ENCODE data around the gene ABCA4.

The ABCA4 gene

DNA sequence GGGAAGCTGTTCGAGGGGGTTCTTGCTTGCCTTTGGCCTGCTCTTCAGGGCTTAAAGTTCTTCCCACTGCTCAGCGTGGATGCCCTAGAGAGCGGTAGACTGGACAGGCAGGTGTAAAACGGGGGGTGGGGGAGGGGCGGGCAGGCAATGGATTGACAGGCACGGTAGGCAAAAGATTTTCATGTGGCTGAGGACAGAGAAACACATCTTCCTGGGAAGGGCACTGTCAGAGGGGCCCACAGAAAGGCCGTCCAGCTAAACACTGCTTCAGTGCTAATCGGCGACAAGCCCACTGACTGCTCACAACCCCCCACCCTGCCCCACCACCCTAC, 412 bp downstream of the ABCA4 start:
- Histone ChIP-seq H3K27ac (ENCODE audit: poor library complexity, severe bottlenecking) (no peak overlapping the region), H3K9me3 (ENCODE audit: severe bottlenecking) (no peaks in the 10 kb centered on the region), H3K4me1 (ENCODE audit: insufficient read depth, poor library complexity, severe bottlenecking) (no peaks in the 10 kb centered on the region), H3K36me3 (ENCODE audit: low read depth) (no peaks in the 10 kb centered on the region), H3K4me3 (ENCODE audit: severe bottlenecking) (no peak overlapping the region), H3K27me3 (ENCODE audit: insufficient read depth, poor library complexity, severe bottlenecking) (no peaks in the 10 kb centered on the region)
- DNase-seq (ENCODE audit: low spot score) (no peak), ATAC-seq (ENCODE audit: low read depth) (no peak)
- no peak for TF ChIP-seq CTCF (IDR thresholded peaks at IDR 0.05; ENCODE audit: poor library complexity, severe bottlenecking)

- Histone ChIP-seq H3K27ac (ENCODE audit: poor library complexity, severe bottlenecking) (no peak overlapping the region), H3K4me3 (ENCODE audit: severe bottlenecking) (no peak overlapping the region), H3K9me3 (ENCODE audit: severe bottlenecking) (no peaks in the 10 kb centered on the region), H3K27me3 (ENCODE audit: insufficient read depth, poor library complexity, severe bottlenecking) (no peaks in the 10 kb centered on the region), H3K36me3 (ENCODE audit: low read depth) (no peaks in the 10 kb centered on the region), H3K4me1 (ENCODE audit: insufficient read depth, poor library complexity, severe bottlenecking) (no peaks in the 10 kb centered on the region)
- no peak for ATAC-seq (ENCODE audit: low read depth)
- no peak for TF ChIP-seq CTCF (IDR thresholded peaks at IDR 0.05; ENCODE audit: poor library complexity, severe bottlenecking)
- DNase-seq (ENCODE audit: low spot score) = no peak
Measured at GRCh38 chr1:94119796-94120569, 965 bp downstream of the ABCA4 start.

- no peak overlapping the region for H3K27ac ChIP-seq (ENCODE audit: poor library complexity, severe bottlenecking)
Measured at GRCh38 chr1:94119306-94119705, 1.6 kb downstream of the ABCA4 start.

DNA sequence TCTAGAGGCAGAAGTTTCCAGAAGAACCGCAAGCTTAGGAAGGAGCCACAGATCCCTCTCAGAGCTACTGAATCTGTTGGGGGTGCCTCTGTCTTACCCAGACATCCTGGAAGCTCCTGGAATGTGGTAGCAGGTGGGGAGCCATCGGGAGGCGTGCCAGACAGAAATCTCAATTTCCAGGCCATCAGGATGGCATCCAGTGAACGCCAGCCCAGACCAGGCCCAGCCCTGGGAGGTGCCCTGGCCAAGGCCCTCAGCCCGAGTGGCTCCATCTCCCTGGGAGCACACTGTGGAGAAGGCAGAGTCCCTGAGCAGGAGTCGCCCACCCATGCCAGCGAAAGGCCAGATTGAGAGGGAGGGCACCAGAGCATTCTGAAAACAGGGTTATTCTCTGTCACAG, 2.5 kb downstream of the ABCA4 start:
- DNase-seq (ENCODE audit: low spot score) = no peak
- no peaks in the 10 kb centered on the region for H3K9me3 ChIP-seq (ENCODE audit: severe bottlenecking)
- no peaks in the 10 kb centered on the region for H3K4me1 ChIP-seq (ENCODE audit: insufficient read depth, poor library complexity, severe bottlenecking)
- no peaks in the 10 kb centered on the region for H3K36me3 ChIP-seq (ENCODE audit: low read depth)
- H3K4me3 ChIP-seq (ENCODE audit: severe bottlenecking) = no peak overlapping the region
- no peak for TF ChIP-seq CTCF (IDR thresholded peaks at IDR 0.05; ENCODE audit: poor library complexity, severe bottlenecking)
- no peaks in the 10 kb centered on the region for H3K27me3 ChIP-seq (ENCODE audit: insufficient read depth, poor library complexity, severe bottlenecking)
- no peak overlapping the region for H3K27ac ChIP-seq (ENCODE audit: poor library complexity, severe bottlenecking)
- ATAC-seq (ENCODE audit: low read depth) = no peak

More at GRCh38 chr1:94119306-94119705, 1.6 kb downstream of the ABCA4 start:
- Histone ChIP-seq H3K27me3 (ENCODE audit: insufficient read depth, poor library complexity, severe bottlenecking) (no peaks in the 10 kb centered on the region), H3K4me3 (ENCODE audit: severe bottlenecking) (no peak overlapping the region), H3K36me3 (ENCODE audit: low read depth) (no peaks in the 10 kb centered on the region), H3K4me1 (ENCODE audit: insufficient read depth, poor library complexity, severe bottlenecking) (no peaks in the 10 kb centered on the region), H3K9me3 (ENCODE audit: severe bottlenecking) (no peaks in the 10 kb centered on the region)
- no peak for ATAC-seq (ENCODE audit: low read depth)
- no peak for TF ChIP-seq CTCF (IDR thresholded peaks at IDR 0.05; ENCODE audit: poor library complexity, severe bottlenecking)
- DNase-seq (ENCODE audit: low spot score) = no peak

GRCh38 chr1:94118013-94118412, 2.9 kb downstream of the ABCA4 start:
- DNase-seq (ENCODE audit: low spot score) (no peak), ATAC-seq (ENCODE audit: low read depth) (no peak)
- no peaks in the 10 kb centered on the region for H3K36me3 ChIP-seq (ENCODE audit: low read depth)

More at GRCh38 chr1:94118013-94118412, 2.9 kb downstream of the ABCA4 start:
- TF ChIP-seq CTCF (IDR thresholded peaks at IDR 0.05; ENCODE audit: poor library complexity, severe bottlenecking) = no peak
- Histone ChIP-seq H3K4me1 (ENCODE audit: insufficient read depth, poor library complexity, severe bottlenecking) (no peaks in the 10 kb centered on the region), H3K9me3 (ENCODE audit: severe bottlenecking) (no peaks in the 10 kb centered on the region), H3K4me3 (ENCODE audit: severe bottlenecking) (no peak overlapping the region), H3K27ac (ENCODE audit: poor library complexity, severe bottlenecking) (no peak overlapping the region), H3K27me3 (ENCODE audit: insufficient read depth, poor library complexity, severe bottlenecking) (no peaks in the 10 kb centered on the region)
